HAP-1 (cell line): ENCODE measurements around the gene AMELX.

Source experiments
- DNase-seq, 2 experiments: peaks; one replicate each; pipeline ENCODE4 v3.0.0-alpha.2; 2016 to 2020; ENCODE audit warnings: low spot score in 2 of 2
- H3K27me3 ChIP-seq: fragments of 250-450 bp; sonication (Bioruptor Pico); 2 replicates; pipeline ENCODE4 v1.5.1; 2020; ENCODE audit warnings: low read depth, mild to moderate bottlenecking, moderate library complexity
- H3K36me3 ChIP-seq: fragments of 250-450 bp; sonication (Bioruptor Pico); replicated peaks from 2 replicates; pipeline ENCODE4 v1.5.1; 2020; ENCODE audit warnings: mild to moderate bottlenecking
- H3K4me1 ChIP-seq: fragments of 250-450 bp; sonication (Bioruptor Pico); 2 replicates; pipeline ENCODE4 v1.5.1; 2020; ENCODE audit warnings: mild to moderate bottlenecking
- H3K4me3 ChIP-seq: fragments of 250-450 bp; sonication (Bioruptor Pico); 2 replicates; pipeline ENCODE4 v1.5.1; 2020; ENCODE audit warnings: mild to moderate bottlenecking, moderate library complexity
- H3K9me3 ChIP-seq: fragments of 250-450 bp; sonication (Bioruptor Pico); 2 replicates; pipeline ENCODE4 v1.5.1; 2020; ENCODE audit warnings: mild to moderate bottlenecking, moderate library complexity
- in situ Hi-C: fragments of 300-500 bp; cut with MboI; formaldehyde crosslinking; loops from 3 replicates; pipeline ENCODE4 v1.14.3; 2020; ENCODE audit warnings: low sequenced_read_pairs, inconsistent platforms, mixed read lengths

The AMELX gene

DNA sequence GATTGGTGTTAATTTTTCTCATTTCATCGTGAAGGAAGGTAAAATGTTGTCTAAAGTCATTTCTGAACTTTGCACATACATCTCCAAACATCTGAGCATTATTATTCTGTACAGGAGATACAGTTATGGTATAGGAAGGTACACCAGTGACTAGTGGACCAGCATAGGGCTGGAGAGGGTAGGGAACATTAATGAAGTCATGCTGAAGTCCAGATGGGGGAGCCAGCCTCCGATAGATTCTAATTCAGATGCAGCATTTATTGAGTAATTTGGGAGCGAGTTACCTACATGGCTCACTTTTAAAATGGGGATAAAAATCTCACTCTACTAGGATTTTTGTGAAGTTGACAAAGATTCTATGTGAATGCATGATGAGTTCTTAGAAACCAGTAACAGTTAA lies 34.9 kb downstream of the AMELX start:
- no peak overlapping the region for H3K4me3 ChIP-seq
- H3K36me3 ChIP-seq = no peaks in the 10 kb centered on the region
- no peaks in the 10 kb centered on the region for H3K27me3 ChIP-seq
- DNase-seq = no peak
- H3K9me3 ChIP-seq = no peaks in the 10 kb centered on the region
- H3K4me1 ChIP-seq = no peaks in the 10 kb centered on the region
- in situ Hi-C loops = no loop called here

DNA sequence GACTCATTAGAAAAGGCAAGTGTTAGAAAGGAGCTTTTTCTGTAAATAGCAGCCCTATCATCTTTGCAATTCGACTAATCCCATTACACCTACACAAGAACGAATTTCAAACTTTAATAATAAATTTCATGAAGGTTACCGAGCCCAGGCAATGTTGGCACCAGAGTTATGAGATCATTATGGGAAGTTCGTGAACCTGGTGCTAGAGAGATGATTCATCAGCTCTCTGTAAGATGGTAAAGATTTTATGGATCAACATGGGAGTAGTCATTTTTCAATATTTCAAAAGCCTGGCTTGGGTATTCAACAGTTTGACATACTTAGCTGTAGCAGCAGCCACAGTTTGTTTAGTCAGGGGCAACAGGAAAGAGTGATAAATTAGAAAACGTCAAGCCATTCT lies 35.8 kb downstream of the AMELX start:
- H3K4me3 ChIP-seq = no peak overlapping the region
- H3K27me3 ChIP-seq = no peaks in the 10 kb centered on the region
- no peaks in the 10 kb centered on the region for H3K9me3 ChIP-seq
- no peak for DNase-seq
- no peaks in the 10 kb centered on the region for H3K36me3 ChIP-seq
- H3K4me1 ChIP-seq = no peaks in the 10 kb centered on the region
- in situ Hi-C loops = no loop called here

DNA sequence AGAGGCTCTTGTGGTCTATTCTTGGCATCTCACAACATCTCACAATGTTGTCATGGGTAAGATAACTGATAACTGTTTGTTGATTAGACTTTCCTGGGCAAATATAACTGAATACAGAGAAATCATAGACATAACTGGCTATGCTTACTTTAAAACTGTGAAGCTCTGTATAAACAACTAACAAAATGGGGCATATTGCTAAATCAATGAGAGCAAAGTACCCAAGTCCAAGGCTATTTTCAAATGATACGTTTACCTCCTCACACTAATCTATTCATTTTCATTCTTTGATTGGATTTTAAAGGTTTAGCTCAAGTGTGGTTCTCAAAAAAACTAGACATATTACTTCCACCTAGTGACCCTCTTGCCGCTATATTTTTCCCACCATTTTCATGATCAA lies 38.6 kb downstream of the AMELX start:
- DNase-seq = no peak
- in situ Hi-C loops = no loop called here
- Histone ChIP-seq H3K4me3 (no peak overlapping the region), H3K36me3 (no peaks in the 10 kb centered on the region), H3K9me3 (no peaks in the 10 kb centered on the region), H3K27me3 (no peaks in the 10 kb centered on the region), H3K4me1 (no peaks in the 10 kb centered on the region)

DNA sequence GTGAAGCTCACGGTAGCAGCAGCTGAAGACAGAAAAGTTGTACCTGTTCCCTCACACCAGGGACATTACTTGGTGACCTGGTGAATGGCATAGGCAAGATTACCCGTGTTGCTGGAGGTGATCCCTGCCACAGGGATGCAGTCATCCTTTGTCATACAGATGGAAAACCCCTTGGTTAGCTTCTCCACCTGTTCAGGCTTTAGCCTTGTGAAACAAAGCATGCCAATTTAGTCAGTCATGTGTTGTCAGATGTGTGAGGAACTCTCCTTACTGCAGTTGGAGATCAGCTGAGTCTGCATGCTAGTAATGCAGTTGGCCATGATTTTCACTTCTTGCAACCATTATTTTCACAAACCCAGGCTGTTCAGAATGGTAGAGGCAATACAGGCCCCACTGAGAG lies 41.0 kb downstream of the AMELX start:
- Histone ChIP-seq H3K36me3 (no peaks in the 10 kb centered on the region), H3K4me1 (no peaks in the 10 kb centered on the region), H3K27me3 (no peaks in the 10 kb centered on the region), H3K9me3 (no peaks in the 10 kb centered on the region), H3K4me3 (no peak overlapping the region)
- no peak for DNase-seq
- in situ Hi-C loops = no loop called here

DNA sequence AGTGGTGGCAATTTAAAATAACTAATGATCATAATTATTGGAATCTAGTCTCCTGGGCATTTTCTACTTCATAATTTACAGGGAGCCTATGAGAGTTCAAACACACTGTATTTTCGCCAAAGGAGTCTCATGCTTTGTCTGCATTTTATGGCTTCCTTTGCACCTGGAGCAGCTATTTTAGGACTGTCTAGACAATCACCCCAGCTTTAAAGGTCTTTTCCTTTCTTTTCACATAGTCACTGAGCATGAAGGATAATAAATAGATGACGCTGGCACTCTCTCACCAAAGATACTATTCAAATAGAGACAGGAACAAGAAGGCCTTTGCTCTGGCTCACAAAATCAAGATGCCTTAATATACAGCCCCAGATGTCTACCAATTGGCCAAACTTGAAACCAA lies 43.0 kb downstream of the AMELX start:
- Histone ChIP-seq H3K36me3 (no peaks in the 10 kb centered on the region), H3K4me1 (0 out of 2 replicates have a peak, but pooled peaks cover under 1% of the 10 kb centered on the region), H3K27me3 (no peaks in the 10 kb centered on the region), H3K4me3 (no peak overlapping the region), H3K9me3 (no peaks in the 10 kb centered on the region)
- in situ Hi-C loops = no loop called here
- no peak for DNase-seq

DNA sequence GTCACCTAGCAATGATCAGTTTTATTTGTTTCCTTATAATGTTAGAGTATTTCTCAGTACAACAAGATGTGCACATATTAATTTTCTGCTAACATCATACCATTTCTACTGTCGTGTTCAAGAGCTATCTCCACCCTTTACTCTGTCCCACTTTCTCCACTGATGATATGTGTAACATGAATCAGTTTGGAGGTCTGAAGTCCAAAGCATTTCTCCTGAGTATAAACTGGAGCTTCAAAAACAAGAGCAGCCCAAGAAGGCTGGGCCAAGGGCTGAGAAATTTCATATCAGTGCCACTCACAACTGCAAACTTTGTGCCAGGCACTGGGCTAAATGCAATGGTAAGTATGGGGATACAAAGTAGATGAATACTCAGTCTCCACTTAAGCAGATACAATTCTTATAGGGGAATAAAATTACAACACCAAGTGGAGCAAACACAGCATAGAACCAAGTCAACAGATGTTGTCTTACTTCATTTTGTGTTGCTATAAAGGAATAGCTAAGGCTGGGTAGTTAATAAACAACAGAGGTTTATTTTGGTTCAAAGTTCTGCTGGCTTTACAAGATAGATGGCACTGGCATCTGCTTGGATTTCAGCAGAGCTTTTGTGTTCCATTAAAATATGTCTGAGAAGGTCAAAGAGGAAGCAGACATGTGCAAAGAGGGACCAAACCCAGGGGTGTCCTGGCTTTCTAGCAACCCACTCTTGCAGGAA lies 44.2 kb downstream of the AMELX start:
- H3K36me3 ChIP-seq = no peaks in the 10 kb centered on the region
- no peaks in the 10 kb centered on the region for H3K9me3 ChIP-seq
- no peak overlapping the region for H3K4me3 ChIP-seq
- in situ Hi-C loops = no loop called here
- H3K4me1 ChIP-seq = peaks cover 11% of the 10 kb centered on the region; the same call in 1 of the 2 replicates
- no peak for DNase-seq
- no peaks in the 10 kb centered on the region for H3K27me3 ChIP-seq

DNA sequence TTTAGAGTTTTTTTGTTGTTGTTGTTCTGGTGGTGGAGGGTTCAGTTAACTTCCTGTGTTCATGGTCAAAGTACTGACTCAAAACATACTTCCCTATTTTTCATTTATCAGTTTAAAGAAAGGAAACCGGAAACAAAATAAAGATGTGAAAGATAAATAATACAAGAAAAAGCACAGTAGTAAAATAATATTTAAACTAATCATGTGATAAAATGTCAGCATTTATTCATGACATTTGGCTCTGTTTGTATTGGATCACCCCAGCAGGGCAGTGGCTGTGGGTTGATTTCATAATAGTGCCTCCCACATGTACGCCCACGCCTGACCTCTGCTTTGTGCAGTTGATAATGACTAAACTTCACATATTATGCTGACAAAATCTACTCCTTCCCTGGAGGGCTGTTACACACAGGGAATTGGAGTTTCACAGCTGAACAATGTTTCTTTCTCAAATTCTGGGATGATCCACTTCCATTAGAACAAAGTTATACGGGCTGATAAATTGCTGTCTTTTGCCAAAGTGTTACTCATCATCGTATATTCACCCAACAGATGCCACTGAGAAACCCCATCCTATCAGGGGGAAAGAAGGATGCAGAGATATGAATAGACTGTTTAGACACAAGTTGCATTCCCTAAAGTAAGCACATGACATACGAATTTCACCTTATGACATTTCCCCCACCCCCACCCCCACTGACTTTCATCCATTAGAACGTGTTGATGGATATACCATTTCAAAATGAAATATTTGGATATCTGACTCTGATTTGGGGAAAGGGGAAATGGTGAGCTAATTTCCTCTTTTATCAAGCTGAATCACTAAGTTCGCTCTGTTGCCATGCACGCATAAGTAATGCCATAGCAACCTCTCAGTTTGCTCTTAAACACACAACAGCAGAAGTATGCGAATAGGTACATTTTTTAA lies 48.3 kb downstream of the AMELX start:
- H3K27me3 ChIP-seq = no peaks in the 10 kb centered on the region
- in situ Hi-C loops = no loop called here

DNA sequence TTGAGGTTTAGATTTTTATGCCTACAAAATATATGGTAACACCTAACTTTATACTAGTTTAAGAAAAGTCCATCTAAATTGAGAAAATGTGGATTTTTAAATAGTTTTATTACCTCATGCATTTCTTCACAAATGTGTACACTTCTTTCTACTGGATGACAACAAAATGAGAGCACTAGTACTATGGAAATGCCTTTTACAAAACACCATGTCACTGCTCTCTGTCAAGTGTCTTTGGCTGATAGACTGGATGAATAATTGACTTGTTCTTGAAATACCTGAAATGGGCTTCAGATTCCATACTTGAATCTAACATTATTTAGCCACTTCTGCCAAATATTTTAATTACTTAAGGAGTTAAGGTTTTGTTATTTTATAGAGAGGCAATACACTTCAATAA lies 49.5 kb downstream of the AMELX start:
- peaks cover 33% of the 10 kb centered on the region for H3K4me1 ChIP-seq
- DNase-seq = no peak
- H3K9me3 ChIP-seq = no peaks in the 10 kb centered on the region
- no peaks in the 10 kb centered on the region for H3K36me3 ChIP-seq
- H3K27me3 ChIP-seq = no peaks in the 10 kb centered on the region
- H3K4me3 ChIP-seq = no peak overlapping the region
- in situ Hi-C loops = no loop called here

More for the DNA sequence above, 48.3 kb downstream of the AMELX start:
- no peak overlapping the region for H3K4me3 ChIP-seq
- no peaks in the 10 kb centered on the region for H3K9me3 ChIP-seq
- DNase-seq = peak in 1 of 2 experiments; percentile 19
- H3K36me3 ChIP-seq = no peaks in the 10 kb centered on the region
- peaks cover 21% of the 10 kb centered on the region for H3K4me1 ChIP-seq

DNA sequence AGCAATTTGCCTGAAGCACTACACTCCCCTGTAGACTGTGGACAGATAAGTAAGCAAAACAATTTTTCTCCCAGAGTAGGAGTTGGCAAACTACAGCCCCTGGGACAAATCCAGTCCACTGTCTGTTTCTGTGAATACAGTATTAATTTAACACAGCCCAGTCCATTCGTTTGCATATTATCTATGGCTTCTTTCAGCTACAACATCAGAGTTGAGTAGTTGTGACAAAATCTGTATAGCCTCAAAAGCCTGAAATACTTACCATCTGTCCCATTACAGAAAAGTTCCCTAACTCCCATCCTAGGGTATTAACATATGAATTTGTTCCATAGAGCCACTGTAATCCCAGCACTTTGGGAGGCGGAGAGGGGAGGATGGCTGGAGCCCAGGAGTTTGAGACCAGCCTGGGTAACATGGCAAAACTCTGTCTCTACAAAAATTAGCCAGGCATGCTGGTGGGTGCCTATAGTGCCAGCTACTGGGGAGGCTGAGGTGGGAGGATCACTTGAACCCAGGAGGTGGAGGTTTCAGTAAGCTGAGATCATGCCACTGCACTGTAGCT lies 53.0 kb downstream of the AMELX start:
- H3K27me3 ChIP-seq = no peaks in the 10 kb centered on the region

DNA sequence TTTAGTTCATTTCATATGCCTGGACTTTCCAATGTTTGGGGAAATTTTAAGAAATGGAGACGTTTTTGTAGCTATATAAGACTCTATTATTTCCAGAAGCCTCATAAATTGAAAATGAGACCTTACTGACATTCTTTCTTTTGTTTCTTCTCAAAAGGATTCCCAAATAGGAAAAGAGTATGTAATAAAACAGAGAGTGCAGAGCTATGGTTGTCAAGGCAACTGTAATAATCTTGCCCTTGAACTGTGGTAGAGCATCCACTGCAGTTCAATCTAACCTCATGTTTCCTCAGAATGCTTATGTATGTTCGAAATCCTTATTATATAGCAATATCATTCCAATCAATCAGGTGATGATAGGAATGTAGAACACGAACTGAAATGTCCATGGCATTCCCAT lies 54.1 kb downstream of the AMELX start:
- peaks cover 24% of the 10 kb centered on the region for H3K4me1 ChIP-seq
- H3K27me3 ChIP-seq = no peaks in the 10 kb centered on the region
- DNase-seq = peak; percentile 18 to 83
- no peaks in the 10 kb centered on the region for H3K36me3 ChIP-seq
- no peaks in the 10 kb centered on the region for H3K9me3 ChIP-seq
- H3K4me3 ChIP-seq = no peak overlapping the region
- in situ Hi-C loops = no loop called here

More for the DNA sequence above, 53.0 kb downstream of the AMELX start:
- Histone ChIP-seq H3K4me1 (peaks cover 35% of the 10 kb centered on the region), H3K9me3 (no peaks in the 10 kb centered on the region), H3K36me3 (no peaks in the 10 kb centered on the region), H3K4me3 (no peak overlapping the region)
- in situ Hi-C loops = no loop called here
- peak; percentile 73 to 88 for DNase-seq

DNA sequence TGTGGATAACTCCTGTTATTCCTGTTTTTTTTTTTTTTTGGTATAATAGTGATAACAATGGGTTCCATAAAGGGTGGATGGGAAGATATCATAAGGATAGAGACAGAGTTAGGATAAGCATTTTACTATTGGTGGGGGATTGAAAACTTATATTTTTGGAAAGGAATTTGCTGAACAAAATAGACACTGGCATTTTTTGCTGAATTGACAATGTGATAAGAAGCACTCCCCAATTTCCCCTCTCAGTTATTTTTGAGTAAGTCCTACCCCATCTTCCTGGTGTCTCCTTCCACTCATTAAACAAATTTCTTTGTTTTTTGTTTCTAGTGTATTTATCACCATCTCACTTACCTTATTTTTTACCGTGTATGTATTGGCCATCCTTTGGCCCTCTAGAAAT lies 55.8 kb downstream of the AMELX start:
- H3K36me3 ChIP-seq = no peaks in the 10 kb centered on the region
- peaks cover 24% of the 10 kb centered on the region for H3K4me1 ChIP-seq
- in situ Hi-C loops = no loop called here
- no peaks in the 10 kb centered on the region for H3K27me3 ChIP-seq
- no peak for DNase-seq
- H3K9me3 ChIP-seq = no peaks in the 10 kb centered on the region
- no peak overlapping the region for H3K4me3 ChIP-seq

DNA sequence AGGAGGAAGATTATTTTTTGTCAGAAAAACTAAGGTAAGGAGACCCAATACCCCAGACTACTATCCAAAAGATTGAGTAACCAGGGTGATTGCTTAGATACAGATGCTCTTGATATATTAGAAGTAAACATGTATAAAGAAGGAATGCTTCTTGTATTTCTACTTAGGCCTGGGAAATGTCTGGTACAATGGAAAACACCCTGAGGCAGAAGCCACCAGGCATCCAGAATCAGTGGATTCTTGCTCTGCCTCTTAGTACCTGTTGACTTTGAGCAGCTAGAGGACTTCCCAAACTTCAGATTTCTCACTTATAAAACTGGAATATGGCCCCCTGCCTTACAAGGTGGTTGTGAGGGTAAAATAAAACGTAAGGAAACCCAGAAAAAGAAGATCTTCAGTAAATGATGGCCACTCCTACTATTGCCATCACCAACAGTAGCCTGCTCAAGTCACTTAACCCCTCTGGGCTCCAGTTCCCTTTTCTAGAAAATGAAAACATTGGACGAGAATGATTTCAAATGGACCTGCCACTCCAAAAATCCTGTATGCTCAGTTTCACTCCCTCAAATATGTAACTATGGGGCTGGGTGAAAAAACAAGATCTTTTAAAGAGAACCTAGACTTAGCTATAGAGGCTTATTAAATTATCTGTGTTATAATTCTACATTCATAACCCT lies 56.6 kb downstream of the AMELX start:
- Histone ChIP-seq H3K4me3 (no peak overlapping the region), H3K9me3 (no peaks in the 10 kb centered on the region), H3K27me3 (no peaks in the 10 kb centered on the region), H3K36me3 (no peaks in the 10 kb centered on the region), H3K4me1 (peaks cover 24% of the 10 kb centered on the region)
- DNase-seq = no peak
- in situ Hi-C loops = no loop called here
